Progenitor cell of endocrine pancreas (in vitro differentiated cells): ENCODE measurements around the gene TCF20. TPM values are rescaled to one million over a fixed set of nuclear protein-coding genes. Genes with fewer than 3 reads are reported as not detected.
A peak's percentile ranks its signal among the peaks of the same experiment; 100 is the strongest.

ENCODE experiments used
- DNase-seq: peaks from one replicate; pipeline ENCODE4 v3.0.0; 2021; ENCODE audit warnings: low spot score; ENCODE audit not compliant: unreplicated experiment
- H3K27ac Mint-ChIP-seq: 2 replicates; pipeline ENCODE4 v1.8.0; 2021; ENCODE audit warnings: mild to moderate bottlenecking, moderate library complexity, mixed read lengths
- H3K27me3 Mint-ChIP-seq: 2 replicates; pipeline ENCODE4 v1.8.0; 2021; ENCODE audit warnings: mixed read lengths
- H3K36me3 Mint-ChIP-seq: 2 replicates; pipeline ENCODE4 v1.8.0; 2022; ENCODE audit warnings: mixed read lengths; ENCODE audit not compliant: insufficient read depth
- H3K4me1 Mint-ChIP-seq: 2 replicates; pipeline ENCODE4 v1.8.0; 2021; ENCODE audit warnings: low read depth, mixed read lengths
- H3K4me3 Mint-ChIP-seq: 2 replicates; pipeline ENCODE4 v1.8.0; 2021; ENCODE audit warnings: low read depth, mild to moderate bottlenecking, moderate library complexity, mixed read lengths
- H3K9me3 Mint-ChIP-seq: 2 replicates; pipeline ENCODE4 v1.8.0; 2021; ENCODE audit warnings: low read depth, mixed read lengths
- CTCF ChIP-seq: fragments of 200-600 bp; sonication (generic); IDR thresholded peaks from one replicate; pipeline ENCODE4 v1.5.0; 2021; ENCODE audit warnings: antibody characterized with exemption, mild to moderate bottlenecking; ENCODE audit not compliant: unreplicated experiment
- total RNA-seq: library from RNA; stranded (reverse); gene quantifications from 2 replicates; pipeline ENCODE4 v1.2.1, GENCODE V29; 2021

TCF20 gene
- total RNA-seq, 1 donor from 2014 or later: 68.5 TPM

DNA sequence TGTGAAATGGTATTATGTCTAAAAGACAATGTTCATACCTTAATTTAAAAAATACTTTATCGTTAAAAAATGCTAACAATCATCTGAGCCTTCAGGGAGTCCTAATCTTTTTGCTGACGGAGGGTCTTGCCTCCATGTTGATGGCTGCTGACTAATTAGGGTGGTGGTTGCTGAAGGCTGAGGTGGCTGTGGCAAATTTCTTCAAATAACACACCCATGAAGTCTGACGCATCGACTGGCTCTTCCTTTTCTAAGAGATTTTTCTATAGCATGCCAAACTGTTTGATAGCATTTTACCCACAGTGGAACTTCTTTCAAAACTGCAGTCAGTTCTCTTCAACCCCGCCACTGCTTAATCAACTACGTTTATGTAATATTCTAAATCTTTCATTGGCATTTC is 33.6 kb downstream of the TCF20 start:
- Mint-ChIP-seq H3K36me3 (peaks cover 20% of the 10 kb centered on the region), H3K4me1 (peaks cover 9% of the 10 kb centered on the region), H3K27me3 (no peaks in the 10 kb centered on the region), H3K4me3 (no peak overlapping the region), H3K9me3 (peaks cover 10% of the 10 kb centered on the region), H3K27ac (no peak overlapping the region)
- DNase-seq: no peak
- no peak for TF ChIP-seq CTCF

DNA sequence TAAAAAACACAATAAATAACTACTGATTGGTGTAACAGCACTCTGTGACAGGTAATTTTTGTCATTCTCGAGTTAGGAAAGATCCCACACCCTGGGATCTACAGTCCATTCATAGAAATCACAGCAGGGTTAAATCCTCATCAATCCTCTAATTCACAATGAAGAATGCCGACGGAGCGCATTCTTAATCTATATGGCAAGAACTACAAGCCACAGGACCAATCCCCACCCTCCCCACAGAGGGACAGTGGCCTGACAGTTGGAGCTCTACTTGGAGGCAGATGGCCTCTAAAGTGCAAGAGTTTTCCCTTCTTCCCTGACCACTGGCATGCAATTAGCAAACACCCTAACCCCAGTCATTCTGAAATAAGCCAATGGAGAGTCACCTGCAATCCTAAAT is 34.2 kb downstream of the TCF20 start:
- H3K4me3 Mint-ChIP-seq: no peak overlapping the region
- H3K4me1 Mint-ChIP-seq: peaks cover 9% of the 10 kb centered on the region

DNA sequence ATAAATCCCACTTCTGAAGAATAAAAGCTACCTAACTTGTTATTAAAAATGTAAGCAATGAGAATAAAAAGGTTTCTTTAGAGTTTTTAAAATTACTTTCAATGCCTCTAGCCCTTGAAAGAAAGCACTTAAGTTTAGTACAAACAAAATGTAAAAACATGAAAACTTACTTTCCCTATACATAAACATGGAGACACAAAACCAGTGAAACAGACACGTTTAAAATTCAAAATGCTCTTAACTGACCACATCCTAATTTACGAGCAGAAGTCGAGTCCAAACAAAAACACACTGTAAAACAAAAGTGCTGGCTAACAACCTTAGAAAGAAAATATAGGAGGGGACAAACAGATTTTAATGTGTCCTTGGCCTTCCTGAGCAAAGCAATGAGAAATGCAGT is 36.6 kb downstream of the TCF20 start:
- Mint-ChIP-seq H3K4me3 (no peak overlapping the region), H3K27ac (no peak overlapping the region), H3K4me1 (peaks cover 21% of the 10 kb centered on the region), H3K27me3 (no peaks in the 10 kb centered on the region), H3K9me3 (peaks cover 10% of the 10 kb centered on the region), H3K36me3 (peaks cover 18% of the 10 kb centered on the region)
- DNase-seq: no peak
- no peak for TF ChIP-seq CTCF

More for the DNA sequence above, 34.2 kb downstream of the TCF20 start:
- Mint-ChIP-seq H3K9me3 (peaks cover 10% of the 10 kb centered on the region), H3K36me3 (peaks cover 20% of the 10 kb centered on the region), H3K27ac (no peak overlapping the region), H3K27me3 (no peaks in the 10 kb centered on the region)
- TF ChIP-seq CTCF: no peak
- DNase-seq: no peak

DNA sequence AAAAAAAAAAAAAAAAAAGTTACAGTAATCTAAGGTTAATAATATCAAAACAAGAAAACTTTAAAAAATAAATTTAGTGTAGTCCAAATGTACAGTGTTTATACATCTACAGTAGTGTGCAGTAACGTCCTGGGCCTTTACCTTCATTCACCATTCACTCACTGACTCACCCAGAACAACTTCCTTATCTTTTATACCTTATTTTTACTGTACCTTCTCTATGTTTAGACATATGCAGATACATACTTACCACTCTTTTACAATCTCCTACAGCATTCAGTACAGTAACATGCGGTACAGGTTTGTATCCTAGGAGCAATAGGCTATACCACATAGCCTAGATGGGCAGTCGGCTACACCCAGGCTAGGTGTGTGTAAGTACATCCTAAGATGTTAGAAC is 38.5 kb downstream of the TCF20 start:
- Mint-ChIP-seq H3K4me3 (no peak overlapping the region), H3K4me1 (peaks cover 29% of the 10 kb centered on the region), H3K36me3 (peaks cover 5% of the 10 kb centered on the region), H3K27me3 (no peaks in the 10 kb centered on the region), H3K27ac (no peak overlapping the region), H3K9me3 (peaks cover under 1% of the 10 kb centered on the region)
- no peak for TF ChIP-seq CTCF
- no peak for DNase-seq

GRCh38 chr22:42229455-42230149 is 40.9 kb downstream of the TCF20 start:
- H3K9me3 Mint-ChIP-seq: no peaks in the 10 kb centered on the region
- peak overlapping the region; percentile 7 for H3K27ac Mint-ChIP-seq
- peaks cover 2% of the 10 kb centered on the region for H3K36me3 Mint-ChIP-seq
- H3K4me3 Mint-ChIP-seq: no peak overlapping the region
- DNase-seq: no peak
- no peaks in the 10 kb centered on the region for H3K27me3 Mint-ChIP-seq
- H3K4me1 Mint-ChIP-seq: peaks cover 25% of the 10 kb centered on the region
- TF ChIP-seq CTCF: no peak
